Type B pancreatic cell (in vitro differentiated cells): ENCODE data around the gene TOX4. TPM values are rescaled to one million over a fixed set of nuclear protein-coding genes. Genes with fewer than 3 reads are reported as not detected.
A peak's percentile ranks its signal among the peaks of the same experiment; 100 is the strongest.

Experiments
- DNase-seq: peaks from one replicate; pipeline ENCODE4 v3.0.0; 2021; ENCODE audit warnings: mixed read lengths; ENCODE audit not compliant: unreplicated experiment; ENCODE audit errors: extremely low spot score
- H3K27ac Mint-ChIP-seq: 2 replicates; pipeline ENCODE4 v1.8.0; 2021; ENCODE audit warnings: mild to moderate bottlenecking, mixed read lengths
- H3K27me3 Mint-ChIP-seq: 2 replicates; pipeline ENCODE4 v1.8.0; 2021; ENCODE audit warnings: mixed read lengths
- H3K36me3 Mint-ChIP-seq: 2 replicates; pipeline ENCODE4 v1.8.0; 2021; ENCODE audit warnings: mixed read lengths
- H3K4me1 Mint-ChIP-seq: one replicate; pipeline ENCODE4 v1.8.0; 2021; ENCODE audit warnings: mixed read lengths; ENCODE audit not compliant: unreplicated experiment
- H3K4me3 Mint-ChIP-seq: 2 replicates; pipeline ENCODE4 v1.8.0; 2021; ENCODE audit warnings: mild to moderate bottlenecking, mixed read lengths
- H3K9me3 Mint-ChIP-seq: 2 replicates; pipeline ENCODE4 v1.8.0; 2021; ENCODE audit warnings: mixed read lengths
- total RNA-seq: library from RNA; stranded (reverse); gene quantifications from 2 replicates; pipeline ENCODE4 v1.2.1, GENCODE V29; 2021; ENCODE audit warnings: low replicate concordance
- TF ChIP-seq, protein P1 (sequence below): fragments of 200-600 bp; sonication (generic); conservative IDR thresholded peaks from 2 replicates; pipeline ENCODE4 v1.5.0; 2021; ENCODE audit warnings: antibody characterized with exemption, mild to moderate bottlenecking

The TOX4 gene
- total RNA-seq, 1 donor from 2014 or later, result 75.4 TPM

DNA sequence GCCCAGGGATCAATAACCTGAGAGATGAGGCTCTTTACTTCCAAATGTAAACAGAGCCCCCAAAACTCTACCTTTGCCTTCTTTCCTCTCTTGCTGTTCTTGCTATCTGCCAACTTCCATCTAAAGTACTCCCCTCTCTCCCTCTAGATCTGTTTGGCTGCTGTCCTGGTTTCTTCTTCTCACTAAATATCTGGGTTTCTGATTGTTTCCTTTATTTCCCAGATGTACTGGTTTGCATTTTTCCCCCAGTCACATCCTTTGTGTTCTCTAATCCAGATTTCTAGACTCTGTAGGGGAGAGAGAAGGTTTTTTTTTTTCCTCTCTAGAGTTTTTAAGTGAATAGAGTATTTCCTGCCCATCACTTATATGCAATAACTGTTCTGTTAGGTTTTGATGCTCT is 56.3 kb downstream of the TOX4 start:
- DNase-seq, result no peak
- no peak overlapping the region for H3K4me3 Mint-ChIP-seq
- peaks cover 39% of the 10 kb centered on the region for H3K27me3 Mint-ChIP-seq
- no peaks in the 10 kb centered on the region for H3K36me3 Mint-ChIP-seq
- H3K4me1 Mint-ChIP-seq, result peaks cover 30% of the 10 kb centered on the region
- TF ChIP-seq, protein P1, sequence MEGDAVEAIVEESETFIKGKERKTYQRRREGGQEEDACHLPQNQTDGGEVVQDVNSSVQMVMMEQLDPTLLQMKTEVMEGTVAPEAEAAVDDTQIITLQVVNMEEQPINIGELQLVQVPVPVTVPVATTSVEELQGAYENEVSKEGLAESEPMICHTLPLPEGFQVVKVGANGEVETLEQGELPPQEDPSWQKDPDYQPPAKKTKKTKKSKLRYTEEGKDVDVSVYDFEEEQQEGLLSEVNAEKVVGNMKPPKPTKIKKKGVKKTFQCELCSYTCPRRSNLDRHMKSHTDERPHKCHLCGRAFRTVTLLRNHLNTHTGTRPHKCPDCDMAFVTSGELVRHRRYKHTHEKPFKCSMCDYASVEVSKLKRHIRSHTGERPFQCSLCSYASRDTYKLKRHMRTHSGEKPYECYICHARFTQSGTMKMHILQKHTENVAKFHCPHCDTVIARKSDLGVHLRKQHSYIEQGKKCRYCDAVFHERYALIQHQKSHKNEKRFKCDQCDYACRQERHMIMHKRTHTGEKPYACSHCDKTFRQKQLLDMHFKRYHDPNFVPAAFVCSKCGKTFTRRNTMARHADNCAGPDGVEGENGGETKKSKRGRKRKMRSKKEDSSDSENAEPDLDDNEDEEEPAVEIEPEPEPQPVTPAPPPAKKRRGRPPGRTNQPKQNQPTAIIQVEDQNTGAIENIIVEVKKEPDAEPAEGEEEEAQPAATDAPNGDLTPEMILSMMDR, result no peak
- H3K27ac Mint-ChIP-seq, result no peak overlapping the region
- H3K9me3 Mint-ChIP-seq, result no peaks in the 10 kb centered on the region

DNA sequence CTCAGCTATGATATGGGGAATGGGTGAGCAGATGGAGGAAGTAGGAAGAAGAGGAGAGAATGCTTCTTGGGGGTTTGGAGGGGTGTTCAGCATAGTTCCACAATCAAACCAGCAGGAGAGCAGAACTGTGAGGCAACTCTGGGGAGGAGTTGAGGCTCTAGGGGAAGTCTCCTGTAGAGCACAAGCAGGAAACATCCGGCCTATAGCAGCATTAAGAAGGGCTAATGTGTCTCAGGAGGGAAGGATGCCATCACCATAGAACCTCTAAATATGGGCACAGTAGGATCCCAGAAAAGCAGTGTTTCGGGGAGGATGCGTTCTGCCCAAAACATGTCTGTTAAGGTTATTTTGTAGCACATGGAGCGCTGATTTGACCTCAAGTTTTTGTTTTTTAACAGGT is 57.6 kb downstream of the TOX4 start:
- H3K4me3 Mint-ChIP-seq, result peak overlapping the region; percentile 84
- H3K27me3 Mint-ChIP-seq, result peaks cover 44% of the 10 kb centered on the region
- TF ChIP-seq, protein P1, result no peak
- DNase-seq, result no peak
- peaks cover 32% of the 10 kb centered on the region for H3K4me1 Mint-ChIP-seq
- H3K9me3 Mint-ChIP-seq, result no peaks in the 10 kb centered on the region
- no peaks in the 10 kb centered on the region for H3K36me3 Mint-ChIP-seq
- peak overlapping the region; percentile 21 for H3K27ac Mint-ChIP-seq

DNA sequence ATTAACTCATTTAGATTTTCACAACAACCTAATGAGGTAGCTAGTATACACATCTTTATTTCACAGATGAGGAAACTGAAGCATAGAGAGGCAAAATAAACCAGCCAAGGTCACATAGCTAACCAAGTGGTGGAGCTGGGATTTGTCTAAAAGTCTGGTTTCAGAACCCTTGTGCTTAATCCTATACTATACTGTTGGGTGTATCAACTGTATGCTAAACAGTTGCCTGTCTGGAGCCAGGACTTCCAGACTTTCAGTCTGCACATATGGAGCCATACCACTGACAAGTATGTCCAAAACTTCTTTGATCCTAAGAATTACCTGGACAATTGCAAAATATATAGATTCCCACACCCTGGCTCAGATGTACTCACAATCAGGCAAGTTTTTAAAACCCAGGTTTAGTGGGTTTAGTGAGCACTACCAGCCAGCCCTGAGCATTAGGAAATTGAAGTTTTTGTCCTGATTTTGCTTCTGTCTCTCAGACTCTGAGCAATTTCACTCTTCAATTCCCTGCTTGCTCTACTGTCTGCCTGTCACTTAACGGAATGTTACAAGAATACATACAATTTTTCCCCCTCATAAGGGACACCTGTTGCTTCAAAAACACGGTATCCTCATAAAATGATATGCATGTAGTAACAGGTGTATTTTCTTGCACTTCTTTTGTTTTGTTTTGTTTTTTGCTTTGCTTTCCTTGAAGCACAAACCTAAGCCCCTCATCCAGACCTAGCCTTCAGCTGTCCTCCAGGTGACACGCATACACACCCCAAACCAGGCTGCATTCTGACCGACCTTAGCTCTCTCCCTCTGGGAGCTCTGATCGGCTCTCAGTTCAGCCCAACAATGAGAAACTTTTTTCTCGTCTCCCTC is 58.8 kb downstream of the TOX4 start:
- H3K27ac Mint-ChIP-seq, result peak overlapping the region; percentile 61
- peak overlapping the region; percentile 84 for H3K4me3 Mint-ChIP-seq
- peaks cover 34% of the 10 kb centered on the region for H3K4me1 Mint-ChIP-seq

DNA sequence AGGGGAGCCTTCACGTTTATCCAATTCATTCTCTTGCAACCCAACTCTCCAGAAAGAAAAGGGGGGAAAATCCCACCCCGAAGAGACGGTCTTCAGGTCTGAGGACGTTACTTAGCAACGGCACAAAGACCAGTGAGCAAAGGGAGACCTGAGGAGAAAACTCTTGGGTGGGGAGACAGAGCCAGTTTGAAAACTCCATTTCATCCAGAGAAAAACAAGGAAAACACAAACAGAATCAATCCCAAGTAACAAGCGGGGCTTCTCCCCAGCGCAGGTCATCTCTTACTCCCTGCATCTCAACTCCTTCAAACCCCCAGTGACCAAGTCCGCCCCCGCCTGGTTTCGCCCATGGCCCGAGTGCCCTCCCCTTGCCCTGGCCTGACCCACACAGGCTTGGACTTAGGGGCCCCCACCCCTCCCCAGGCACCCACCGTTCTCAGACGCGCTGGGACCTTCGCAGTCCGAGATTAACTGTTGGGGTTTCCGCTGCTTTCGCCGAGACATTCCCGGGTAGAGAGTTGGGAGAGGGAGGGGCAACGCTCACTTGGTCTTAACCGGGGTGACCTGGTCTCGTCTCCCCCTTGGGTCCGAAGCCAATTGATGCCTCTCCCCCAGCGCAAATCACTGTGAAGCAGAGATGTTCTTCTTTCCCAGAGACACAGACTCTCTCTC is 59.6 kb downstream of the TOX4 start:
- TF ChIP-seq, protein P1, result no peak
- Mint-ChIP-seq H3K36me3 (no peaks in the 10 kb centered on the region), H3K4me1 (peaks cover 34% of the 10 kb centered on the region), H3K4me3 (peak overlapping the region; percentile 84), H3K27ac (peak overlapping the region; percentile 61), H3K9me3 (no peaks in the 10 kb centered on the region), H3K27me3 (peaks cover 44% of the 10 kb centered on the region)
- DNase-seq, result no peak

More for the DNA sequence above, 58.8 kb downstream of the TOX4 start:
- DNase-seq, result no peak
- Mint-ChIP-seq H3K36me3 (no peaks in the 10 kb centered on the region), H3K27me3 (peaks cover 44% of the 10 kb centered on the region), H3K9me3 (no peaks in the 10 kb centered on the region)
- TF ChIP-seq, protein P1, result no peak

DNA sequence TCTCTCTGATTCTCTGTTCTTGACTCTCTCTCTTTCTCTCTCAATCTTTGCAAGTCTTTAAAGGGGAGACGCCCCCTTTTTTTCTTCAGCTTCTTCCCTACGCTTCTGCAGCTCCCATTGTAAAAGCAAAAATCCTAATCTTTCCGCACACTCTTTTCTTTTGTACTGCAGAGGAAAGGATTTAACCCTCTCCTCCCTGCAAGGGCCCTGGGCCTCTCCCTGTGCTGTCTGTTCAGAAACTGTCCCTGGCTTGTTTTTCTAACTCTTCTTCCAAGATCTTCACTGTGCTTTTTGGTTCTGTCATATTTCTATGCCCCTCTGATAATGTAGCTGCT is 60.1 kb downstream of the TOX4 start:
- TF ChIP-seq, protein P1, result no peak
- Mint-ChIP-seq H3K4me1 (peaks cover 34% of the 10 kb centered on the region), H3K27ac (no peak overlapping the region), H3K36me3 (no peaks in the 10 kb centered on the region), H3K9me3 (no peaks in the 10 kb centered on the region), H3K27me3 (peaks cover 44% of the 10 kb centered on the region), H3K4me3 (peak overlapping the region; percentile 84)
- no peak for DNase-seq
